Measurements from ENCODE around the gene ELOVL2. TPM values are rescaled to one million over a fixed set of nuclear protein-coding genes. Genes with fewer than 3 reads are reported as not detected.

Gene ELOVL2
- total and polyA plus RNA-seq, 4 donors, result 0.16 to 2.8 (median 0.24) TPM

DNA sequence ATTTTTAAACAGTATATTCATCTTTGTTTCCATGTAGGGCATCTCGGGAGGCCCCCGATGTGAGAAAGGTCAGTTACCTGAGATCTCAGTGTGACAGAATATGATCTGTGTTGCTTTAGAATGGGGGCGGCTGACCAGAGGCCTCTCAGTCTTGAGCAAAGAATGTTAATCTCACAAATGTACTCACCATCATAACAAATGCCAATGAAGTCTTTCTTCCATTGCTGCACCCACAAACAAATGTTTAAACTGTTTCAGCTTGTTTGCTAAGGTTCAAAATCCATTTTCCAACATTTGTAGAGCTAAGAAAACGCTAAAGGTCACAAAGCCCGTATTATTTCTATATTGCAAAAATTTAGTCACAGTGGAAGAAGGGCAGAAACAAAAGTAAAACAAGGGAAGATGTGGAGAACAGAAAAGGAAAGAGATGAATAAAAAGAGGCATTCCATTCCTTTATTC is 31.8 kb downstream of the ELOVL2 start:
- Histone ChIP-seq H3K4me3 (no peak overlapping the region), H3K27ac (ENCODE audit: low read depth in 1 of 2, low read length in 1 of 2) (no peak overlapping the region), H3K36me3 (ENCODE audit: control insufficient read depth in 4 of 4, insufficient read depth in 4 of 4, low read length in 4 of 4) (no peaks in the 10 kb centered on the region), H3K4me1 (ENCODE audit: control insufficient read depth in 5 of 5, insufficient read depth in 5 of 5, low read length in 5 of 5) (peaks cover 0 to 1% (median 0%) of the 10 kb centered on the region in 5 donors), H3K9me3 (ENCODE audit: control insufficient read depth in 4 of 4, insufficient read depth in 3 of 4, low read length in 3 of 4) (no peaks in the 10 kb centered on the region), H3K9ac (ENCODE audit: insufficient read depth in 1 of 2, low read length in 2 of 2) (no peak overlapping the region), H3K27me3 (ENCODE audit: control insufficient read depth in 3 of 3, insufficient read depth in 3 of 3, low read length in 2 of 3) (no peaks in the 10 kb centered on the region)
- ATAC-seq (ENCODE audit: insufficient read depth, low FRiP score) (no peak), DNase-seq (no peak)
- 76 to 82% methylated on average over 5 of the region's 5 CpGs for WGBS, 2 donors
- TF ChIP-seq, protein P1, sequence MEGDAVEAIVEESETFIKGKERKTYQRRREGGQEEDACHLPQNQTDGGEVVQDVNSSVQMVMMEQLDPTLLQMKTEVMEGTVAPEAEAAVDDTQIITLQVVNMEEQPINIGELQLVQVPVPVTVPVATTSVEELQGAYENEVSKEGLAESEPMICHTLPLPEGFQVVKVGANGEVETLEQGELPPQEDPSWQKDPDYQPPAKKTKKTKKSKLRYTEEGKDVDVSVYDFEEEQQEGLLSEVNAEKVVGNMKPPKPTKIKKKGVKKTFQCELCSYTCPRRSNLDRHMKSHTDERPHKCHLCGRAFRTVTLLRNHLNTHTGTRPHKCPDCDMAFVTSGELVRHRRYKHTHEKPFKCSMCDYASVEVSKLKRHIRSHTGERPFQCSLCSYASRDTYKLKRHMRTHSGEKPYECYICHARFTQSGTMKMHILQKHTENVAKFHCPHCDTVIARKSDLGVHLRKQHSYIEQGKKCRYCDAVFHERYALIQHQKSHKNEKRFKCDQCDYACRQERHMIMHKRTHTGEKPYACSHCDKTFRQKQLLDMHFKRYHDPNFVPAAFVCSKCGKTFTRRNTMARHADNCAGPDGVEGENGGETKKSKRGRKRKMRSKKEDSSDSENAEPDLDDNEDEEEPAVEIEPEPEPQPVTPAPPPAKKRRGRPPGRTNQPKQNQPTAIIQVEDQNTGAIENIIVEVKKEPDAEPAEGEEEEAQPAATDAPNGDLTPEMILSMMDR (IDR thresholded peaks at IDR 0.05; ENCODE audit: control extremely low read depth, extremely low read depth), result no peak

DNA sequence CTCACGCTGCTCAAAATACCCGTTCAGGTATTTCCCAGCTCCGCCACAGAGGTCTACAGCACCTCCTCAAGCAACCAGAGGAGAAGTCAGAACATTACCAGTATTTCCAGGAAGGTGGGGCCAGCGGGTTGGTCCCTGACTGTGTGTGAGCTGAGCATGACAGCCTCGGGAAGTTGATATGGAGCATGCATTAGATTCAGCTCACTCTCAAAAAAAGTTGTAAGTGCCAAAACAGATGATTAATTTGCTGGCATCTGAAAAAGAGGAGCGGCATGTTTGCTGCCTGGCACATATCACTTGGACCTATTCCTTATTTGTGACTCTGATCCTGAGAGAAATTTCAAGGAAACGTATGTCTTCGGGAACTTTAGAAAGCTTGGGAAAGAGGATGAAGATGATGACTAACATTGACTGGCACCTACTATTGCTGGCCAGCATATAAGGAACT is 32.3 kb downstream of the ELOVL2 start:
- H3K4me3 ChIP-seq, result no peak overlapping the region
- no peaks in the 10 kb centered on the region for H3K9me3 ChIP-seq (ENCODE audit: control insufficient read depth in 4 of 4, insufficient read depth in 3 of 4, low read length in 3 of 4)
- DNase-seq (peak; percentile 10 to 17 (median 15)), ATAC-seq (ENCODE audit: insufficient read depth, low FRiP score) (peak; percentile 19)
- H3K9ac ChIP-seq (ENCODE audit: insufficient read depth in 1 of 2, low read length in 2 of 2), result no peak overlapping the region
- 47 to 59% methylated on average over 8 of the region's 8 CpGs for WGBS, 2 donors
- H3K4me1 ChIP-seq (ENCODE audit: control insufficient read depth in 5 of 5, insufficient read depth in 5 of 5, low read length in 5 of 5), result peaks cover 0 to 1% (median 0%) of the 10 kb centered on the region in 5 donors
- no peaks in the 10 kb centered on the region for H3K36me3 ChIP-seq (ENCODE audit: control insufficient read depth in 4 of 4, insufficient read depth in 4 of 4, low read length in 4 of 4)
- TF ChIP-seq, protein P1 (IDR thresholded peaks at IDR 0.05; ENCODE audit: control extremely low read depth, extremely low read depth), result no peak
- no peaks in the 10 kb centered on the region for H3K27me3 ChIP-seq (ENCODE audit: control insufficient read depth in 3 of 3, insufficient read depth in 3 of 3, low read length in 2 of 3)
- no peak overlapping the region for H3K27ac ChIP-seq (ENCODE audit: low read depth in 1 of 2, low read length in 1 of 2)

DNA sequence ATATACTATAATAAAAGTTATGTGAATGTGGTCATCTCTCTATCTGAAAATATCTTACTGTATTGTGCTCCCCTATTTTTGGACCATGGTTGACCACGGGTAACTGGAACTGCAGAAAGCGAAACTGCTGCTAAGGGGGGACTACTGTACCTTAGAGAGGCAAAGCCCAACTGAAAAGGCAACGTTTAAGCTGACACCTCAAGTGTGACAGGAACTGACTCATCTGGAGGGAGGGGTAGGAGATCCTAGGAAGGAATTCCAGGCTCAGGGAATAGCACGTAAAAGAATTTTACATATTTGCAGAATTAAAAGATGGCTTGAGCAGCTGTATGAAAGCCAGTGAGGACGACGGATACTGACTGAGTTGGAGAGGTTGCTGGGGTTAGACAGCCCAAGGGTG is 34.8 kb downstream of the ELOVL2 start:
- 65 to 74% methylated on average over 6 of the region's 6 CpGs for WGBS, 2 donors
- no peak for DNase-seq
- H3K4me1 ChIP-seq (ENCODE audit: control insufficient read depth in 5 of 5, insufficient read depth in 5 of 5, low read length in 5 of 5), result peaks cover 0 to 1% (median 0%) of the 10 kb centered on the region in 5 donors

More for the DNA sequence above, 34.8 kb downstream of the ELOVL2 start:
- H3K36me3 ChIP-seq (ENCODE audit: control insufficient read depth in 4 of 4, insufficient read depth in 4 of 4, low read length in 4 of 4), result no peaks in the 10 kb centered on the region
- no peaks in the 10 kb centered on the region for H3K27me3 ChIP-seq (ENCODE audit: control insufficient read depth in 3 of 3, insufficient read depth in 3 of 3, low read length in 2 of 3)
- ATAC-seq (ENCODE audit: insufficient read depth, low FRiP score), result no peak
- H3K9me3 ChIP-seq (ENCODE audit: control insufficient read depth in 4 of 4, insufficient read depth in 3 of 4, low read length in 3 of 4), result no peaks in the 10 kb centered on the region
- H3K27ac ChIP-seq (ENCODE audit: low read depth in 1 of 2, low read length in 1 of 2), result no peak overlapping the region
- no peak overlapping the region for H3K4me3 ChIP-seq
- TF ChIP-seq, protein P1 (IDR thresholded peaks at IDR 0.05; ENCODE audit: control extremely low read depth, extremely low read depth), result no peak
- no peak overlapping the region for H3K9ac ChIP-seq (ENCODE audit: insufficient read depth in 1 of 2, low read length in 2 of 2)
